ENCODE data around the gene PPL.

DNA sequence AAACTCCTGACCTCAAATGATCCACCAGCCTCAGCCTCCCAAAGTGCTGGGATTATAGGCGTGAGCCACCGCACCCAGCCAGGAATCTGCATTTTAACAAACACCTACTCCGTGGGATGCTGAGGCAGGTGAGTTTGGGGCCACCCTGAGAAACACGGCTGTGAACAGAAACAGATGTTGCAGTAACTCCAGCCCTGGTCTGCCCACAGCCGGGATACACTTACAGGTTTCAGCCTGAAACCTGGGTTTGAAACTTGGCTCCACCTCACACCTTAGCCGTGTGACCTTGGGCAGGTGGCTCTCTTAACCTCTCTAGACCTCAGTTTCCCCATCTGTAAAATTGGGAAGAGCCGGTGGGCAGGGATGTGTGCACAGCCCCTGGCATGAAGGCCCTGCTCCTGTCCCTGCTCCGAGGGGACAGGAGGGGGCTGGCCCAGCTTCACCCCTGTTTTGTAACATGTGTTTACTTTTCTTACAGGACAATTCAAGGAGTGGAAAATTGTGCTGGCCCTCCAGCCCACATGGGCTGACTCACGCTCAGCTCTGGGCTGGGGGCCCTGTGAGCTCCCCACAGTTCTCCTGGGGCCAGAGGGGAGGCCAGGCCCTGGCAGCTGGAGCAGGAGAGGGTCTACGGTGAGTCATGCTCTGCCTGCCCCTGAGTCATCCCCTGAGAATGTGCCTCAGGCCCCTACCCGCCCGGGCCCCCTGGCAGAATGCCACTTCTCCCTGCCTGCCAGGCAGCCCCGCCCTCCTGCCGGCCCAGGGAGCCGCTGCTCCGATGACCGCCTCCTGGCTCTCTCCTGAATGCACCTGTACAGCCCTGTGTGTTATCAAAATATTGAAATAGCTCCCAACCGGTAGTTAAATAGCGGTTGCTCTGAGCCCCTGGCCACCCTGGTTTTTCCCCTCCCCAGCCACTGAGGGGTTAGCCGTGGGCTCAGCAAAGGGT is 7.7 kb upstream of the PPL start:
- TF ChIP-seq, protein P1, sequence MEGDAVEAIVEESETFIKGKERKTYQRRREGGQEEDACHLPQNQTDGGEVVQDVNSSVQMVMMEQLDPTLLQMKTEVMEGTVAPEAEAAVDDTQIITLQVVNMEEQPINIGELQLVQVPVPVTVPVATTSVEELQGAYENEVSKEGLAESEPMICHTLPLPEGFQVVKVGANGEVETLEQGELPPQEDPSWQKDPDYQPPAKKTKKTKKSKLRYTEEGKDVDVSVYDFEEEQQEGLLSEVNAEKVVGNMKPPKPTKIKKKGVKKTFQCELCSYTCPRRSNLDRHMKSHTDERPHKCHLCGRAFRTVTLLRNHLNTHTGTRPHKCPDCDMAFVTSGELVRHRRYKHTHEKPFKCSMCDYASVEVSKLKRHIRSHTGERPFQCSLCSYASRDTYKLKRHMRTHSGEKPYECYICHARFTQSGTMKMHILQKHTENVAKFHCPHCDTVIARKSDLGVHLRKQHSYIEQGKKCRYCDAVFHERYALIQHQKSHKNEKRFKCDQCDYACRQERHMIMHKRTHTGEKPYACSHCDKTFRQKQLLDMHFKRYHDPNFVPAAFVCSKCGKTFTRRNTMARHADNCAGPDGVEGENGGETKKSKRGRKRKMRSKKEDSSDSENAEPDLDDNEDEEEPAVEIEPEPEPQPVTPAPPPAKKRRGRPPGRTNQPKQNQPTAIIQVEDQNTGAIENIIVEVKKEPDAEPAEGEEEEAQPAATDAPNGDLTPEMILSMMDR (IDR thresholded peaks at IDR 0.05 in 4 of 5, conservative IDR thresholded peaks at IDR 0.05 in 1 of 5): no peak
- no peak for TF ChIP-seq POLR2A (IDR thresholded peaks at IDR 0.05)

Measured in gastrocnemius medialis (tissue), 4 donors.